Kidney epithelial cell (primary cell): ENCODE data around the gene CCM2L. TPM values are rescaled to one million over a fixed set of nuclear protein-coding genes. Genes with fewer than 3 reads are reported as not detected.
A peak's percentile ranks its signal among the peaks of the same experiment; 100 is the strongest.

Experiments
- DNase-seq: peaks from one replicate; pipeline ENCODE4 v3.0.0-alpha.2; 2010; ENCODE audit warnings: low read depth
- H3K27me3 ChIP-seq: 2 replicates; pipeline ENCODE4 v1.6.0; 2011; ENCODE audit warnings: low read length; ENCODE audit not compliant: control insufficient read depth, insufficient read depth
- H3K36me3 ChIP-seq: 2 replicates; pipeline ENCODE4 v1.5.1; 2011; ENCODE audit warnings: low read length; ENCODE audit not compliant: control insufficient read depth, insufficient read depth
- H3K4me3 ChIP-seq: 2 replicates; pipeline ENCODE4 v1.5.1; 2011; ENCODE audit warnings: low read depth, mild to moderate bottlenecking, control low read depth, low read length
- total RNA-seq: library from RNA; depleted of rRNA; stranded (reverse); fragments of >200 nt; gene quantifications from 2 replicates; pipeline ENCODE4 v1.2.3, GENCODE V29; 2015
- TF ChIP-seq, protein P1 (sequence below): IDR thresholded peaks from 2 replicates; pipeline ENCODE4 v1.5.1; 2011; ENCODE audit warnings: mild to moderate bottlenecking, moderate library complexity, low read length, control low read depth, inconsistent platforms; ENCODE audit not compliant: insufficient read depth, poor library complexity, severe bottlenecking

Gene CCM2L
- not detected in 2 replicates for total RNA-seq

DNA sequence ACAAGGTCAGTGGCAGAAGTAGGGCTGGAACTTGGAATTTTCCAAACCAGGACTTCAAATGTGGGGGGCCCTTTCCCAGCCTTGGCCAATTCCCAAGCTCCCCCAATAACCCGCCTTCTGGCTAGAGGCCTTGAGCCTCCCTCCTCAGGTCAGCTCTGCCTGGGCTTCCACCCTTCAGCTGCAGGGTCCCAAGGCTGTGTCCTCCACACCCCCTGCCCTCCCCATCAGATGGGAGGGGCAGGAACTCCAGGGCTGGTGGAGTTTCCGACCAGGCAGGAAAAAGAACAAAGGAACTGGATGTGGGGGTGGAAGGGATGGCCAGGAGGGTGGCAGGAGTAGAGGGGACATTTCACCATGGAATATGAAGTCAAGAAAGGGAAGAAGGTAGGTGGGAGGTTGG, at the start of gene CCM2L:
CCM2L (plus strand) TSS at position 338 of the 400 bp plus-strand sequence; CDS start at position 355, 17 bp downstream.
- H3K36me3 ChIP-seq = no peaks in the 10 kb centered on the region
- no peak for DNase-seq
- no peak within 1 kb of the TSS for H3K4me3 ChIP-seq
- TF ChIP-seq, protein P1, sequence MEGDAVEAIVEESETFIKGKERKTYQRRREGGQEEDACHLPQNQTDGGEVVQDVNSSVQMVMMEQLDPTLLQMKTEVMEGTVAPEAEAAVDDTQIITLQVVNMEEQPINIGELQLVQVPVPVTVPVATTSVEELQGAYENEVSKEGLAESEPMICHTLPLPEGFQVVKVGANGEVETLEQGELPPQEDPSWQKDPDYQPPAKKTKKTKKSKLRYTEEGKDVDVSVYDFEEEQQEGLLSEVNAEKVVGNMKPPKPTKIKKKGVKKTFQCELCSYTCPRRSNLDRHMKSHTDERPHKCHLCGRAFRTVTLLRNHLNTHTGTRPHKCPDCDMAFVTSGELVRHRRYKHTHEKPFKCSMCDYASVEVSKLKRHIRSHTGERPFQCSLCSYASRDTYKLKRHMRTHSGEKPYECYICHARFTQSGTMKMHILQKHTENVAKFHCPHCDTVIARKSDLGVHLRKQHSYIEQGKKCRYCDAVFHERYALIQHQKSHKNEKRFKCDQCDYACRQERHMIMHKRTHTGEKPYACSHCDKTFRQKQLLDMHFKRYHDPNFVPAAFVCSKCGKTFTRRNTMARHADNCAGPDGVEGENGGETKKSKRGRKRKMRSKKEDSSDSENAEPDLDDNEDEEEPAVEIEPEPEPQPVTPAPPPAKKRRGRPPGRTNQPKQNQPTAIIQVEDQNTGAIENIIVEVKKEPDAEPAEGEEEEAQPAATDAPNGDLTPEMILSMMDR = no peak
- peaks cover 6% of the 10 kb centered on the region for H3K27me3 ChIP-seq

DNA sequence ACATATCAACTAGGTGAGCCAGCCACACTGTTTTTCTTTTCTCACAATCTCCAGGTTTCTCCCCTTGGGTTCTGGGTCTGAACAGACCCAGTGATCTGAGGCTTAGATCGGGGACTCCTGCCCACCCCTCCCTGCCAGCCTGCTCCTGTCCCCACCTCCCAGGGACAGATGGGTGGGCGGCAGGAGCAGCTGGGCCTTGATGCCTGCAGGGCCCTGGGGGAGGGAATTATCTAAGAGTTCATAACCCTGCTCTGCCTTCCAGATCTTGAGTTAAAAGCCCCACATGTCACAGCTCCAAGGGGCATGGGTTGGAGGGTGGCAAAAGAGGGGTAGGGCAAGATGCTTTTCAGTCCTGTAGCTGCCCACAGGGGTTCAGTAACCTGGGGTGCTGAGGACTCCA, 47.5 kb upstream of the CCM2L start:
- H3K27me3 ChIP-seq = peaks cover 29% of the 10 kb centered on the region
- no peak for DNase-seq
- TF ChIP-seq, protein P1 = no peak
- no peak overlapping the region for H3K4me3 ChIP-seq
- no peaks in the 10 kb centered on the region for H3K36me3 ChIP-seq

DNA sequence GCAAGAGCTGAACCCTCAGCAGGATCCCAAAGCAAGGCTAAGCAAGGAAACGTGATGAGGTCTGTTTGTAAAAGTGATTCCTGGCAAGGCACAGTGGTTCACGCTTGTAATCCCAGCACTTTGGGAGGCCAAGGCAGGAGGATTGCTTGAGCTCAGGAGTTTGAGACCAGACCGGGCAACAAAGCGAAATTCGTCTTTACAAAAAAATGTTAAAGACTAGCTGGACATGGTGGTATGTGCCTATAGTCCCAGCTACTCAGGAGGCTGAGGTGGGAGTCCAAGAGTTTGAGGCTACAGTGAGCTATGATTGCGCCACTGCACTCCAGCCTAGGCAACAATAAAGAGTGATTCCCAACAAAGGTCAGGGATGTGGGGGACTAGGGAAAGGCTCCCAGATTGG, 46.3 kb upstream of the CCM2L start:
- TF ChIP-seq, protein P1 = no peak
- Histone ChIP-seq H3K36me3 (no peaks in the 10 kb centered on the region), H3K4me3 (no peak overlapping the region), H3K27me3 (peaks cover 38% of the 10 kb centered on the region)
- DNase-seq = no peak

DNA sequence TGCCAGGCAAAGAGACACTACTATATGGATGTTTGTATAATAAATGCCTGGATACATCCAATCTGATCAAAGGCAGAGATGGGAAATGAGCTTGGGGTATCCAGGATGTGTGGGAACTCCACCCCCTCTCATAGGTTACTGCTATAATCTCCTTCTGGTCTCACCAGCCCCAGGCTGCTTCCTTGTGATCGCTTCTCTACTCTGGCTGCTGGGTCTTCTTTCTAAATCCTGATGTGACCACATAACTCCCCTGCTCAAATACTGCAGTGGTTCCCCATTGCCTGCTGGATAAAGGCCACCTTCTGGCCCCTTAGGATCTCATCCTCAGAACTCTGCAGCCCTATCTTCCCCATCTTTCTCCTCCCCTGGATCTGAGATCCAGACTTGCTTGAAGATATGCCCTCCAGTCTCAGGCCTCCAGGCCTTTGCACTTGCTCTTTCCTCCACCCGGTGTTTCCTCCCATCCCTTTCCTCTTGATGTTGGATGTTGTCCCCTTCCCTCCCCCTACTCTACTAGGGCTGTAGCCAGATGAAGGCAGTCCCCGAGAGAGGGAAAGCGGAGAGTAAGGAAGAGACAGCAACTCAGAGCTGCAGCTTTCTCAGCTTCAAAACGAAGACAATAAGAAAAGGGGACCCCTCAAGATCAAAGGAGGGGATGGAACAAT, 43.1 kb upstream of the CCM2L start:
- H3K36me3 ChIP-seq = no peaks in the 10 kb centered on the region
- DNase-seq = no peak
- H3K4me3 ChIP-seq = no peak overlapping the region
- peaks cover 44% of the 10 kb centered on the region for H3K27me3 ChIP-seq
- TF ChIP-seq, protein P1 = no peak

DNA sequence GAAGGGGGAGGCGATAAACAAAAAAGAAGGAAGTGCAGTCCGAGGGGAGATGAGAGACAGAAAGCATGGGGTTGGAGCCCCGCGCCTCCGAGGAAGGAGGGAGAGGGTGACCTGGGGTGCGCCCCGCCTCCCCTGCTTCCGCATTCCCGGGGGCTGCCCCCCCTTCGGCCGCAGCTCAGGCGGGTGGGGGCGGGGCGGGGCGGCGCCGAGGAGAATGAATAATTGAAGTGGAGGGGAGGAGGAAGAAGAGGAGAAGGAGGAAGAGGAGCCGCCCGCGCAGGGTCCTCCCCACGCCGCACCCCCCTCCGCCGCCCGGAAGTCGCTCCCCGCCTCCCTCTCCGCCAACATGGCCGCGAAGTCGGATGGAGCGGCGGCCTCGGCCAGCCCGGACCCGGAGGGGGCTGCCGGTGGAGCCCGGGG, 42.4 kb upstream of the CCM2L start, which contains the start of gene XKR7:
XKR7 (plus strand) TSS at position 322 of the 420 bp plus-strand sequence; CDS start at position 347, 25 bp downstream.
- Histone ChIP-seq H3K27me3 (peaks cover 38% of the 10 kb centered on the region), H3K4me3 (peak within 1 kb of the TSS; percentile 16), H3K36me3 (no peaks in the 10 kb centered on the region)
- TF ChIP-seq, protein P1 = no peak
- DNase-seq = no peak
